Sigmoid colon (tissue), 7 donors: ENCODE results near the gene TSPOAP1. TPM values are rescaled to one million over a fixed set of nuclear protein-coding genes. Genes with fewer than 3 reads are reported as not detected.

ENCODE experiments used
- DNase-seq: peaks from one replicate; pipeline ENCODE4 v3.0.0-alpha.2; 2019
- H3K27ac ChIP-seq, 4 donors: fragments of 200-600 bp; sonication (generic); one replicate each; pipeline ENCODE4 v1.5.1; 2016 to 2019; ENCODE audit warnings: mild to moderate bottlenecking in 1 of 4
- H3K27me3 ChIP-seq, 3 donors: fragments of 200-600 bp; sonication (generic); one replicate each; pipeline ENCODE4 v1.5.1; 2019; ENCODE audit warnings: mild to moderate bottlenecking in 1 of 3
- H3K36me3 ChIP-seq, 4 donors: fragments of 200-600 bp; sonication (generic); one replicate each; pipeline ENCODE4 v1.5.1; 2016 to 2019
- H3K4me1 ChIP-seq, 4 donors: fragments of 200-600 bp; sonication (generic); one replicate each; pipeline ENCODE4 v1.5.1; 2017 to 2019
- H3K4me3 ChIP-seq, 4 donors: fragments of 200-600 bp; sonication (generic); one replicate each; pipeline ENCODE4 v1.5.1; 2017 to 2019; ENCODE audit warnings: mild to moderate bottlenecking in 2 of 4, moderate library complexity in 1 of 4
- H3K9me3 ChIP-seq, 4 donors: fragments of 200-600 bp in 3 of 4; sonication (generic) in 3 of 4; one replicate each; pipeline versions ENCODE4 v1.5.1 to v1.6.1; 2013 to 2019
- EP300 ChIP-seq, 4 donors: sonication (generic); formaldehyde crosslinking; IDR thresholded peaks; one replicate each; pipeline ENCODE4 v1.6.1; 2017; ENCODE audit warnings: antibody characterized with exemption in 4 of 4
- POLR2A ChIP-seq, 2 donors: fragments of 450-650 bp; IDR thresholded peaks; one replicate each; pipeline ENCODE4 v1.6.1; 2016; ENCODE audit warnings: antibody characterized with exemption in 2 of 2, mild to moderate bottlenecking in 2 of 2, moderate library complexity in 2 of 2
- POLR2AphosphoS5 ChIP-seq, 4 donors: sonication (generic); formaldehyde crosslinking; IDR thresholded peaks; one replicate each; pipeline ENCODE4 v1.6.1; 2017; ENCODE audit warnings: antibody characterized with exemption in 4 of 4
- WGBS, 2 donors: extraction: QIAGEN DNeasy Blood & Tissue Kit; methylation state at CpG; one replicate each; pipeline ENCODE4 v1.1.7; 2013; 5-methylcytosine and 5-hydroxymethylcytosine counted together
- intact Hi-C: fragments of 100-400 bp; cut with DNase I; formaldehyde crosslinking; loops from one replicate; pipeline ENCODE4 v1.15.1; 2023
- polyA plus RNA-seq, 3 donors: library from polyadenylated mRNA; stranded (reverse); fragments of 200-250 nt; gene quantifications; one replicate each; pipeline ENCODE4 v1.2.3, GENCODE V29; 2013
- total RNA-seq, 4 donors: library from RNA; depleted of rRNA; stranded (reverse); fragments of >200 nt; gene quantifications; one replicate each; pipeline ENCODE4 v1.1.0, GENCODE V29; 2016
- TF ChIP-seq, protein P1 (sequence below), 4 experiments: fragments of 450-650 bp in 3 of 4; fragments of 200-600 bp in 1 of 4; IDR thresholded peaks; one replicate each; pipeline ENCODE4 v1.5.1; 2016 to 2019; ENCODE audit warnings: antibody characterized with exemption in 4 of 4, mild to moderate bottlenecking in 3 of 4, moderate library complexity in 2 of 4
- donor health status: healthy with polysubstance abuse.
- donor health status: Bipolar disorder and iron deficiency.
- donor health status: healthy.

Gene TSPOAP1
- total and polyA plus RNA-seq, 7 donors, result 0.69 to 28.4 (median 12.5) TPM

DNA sequence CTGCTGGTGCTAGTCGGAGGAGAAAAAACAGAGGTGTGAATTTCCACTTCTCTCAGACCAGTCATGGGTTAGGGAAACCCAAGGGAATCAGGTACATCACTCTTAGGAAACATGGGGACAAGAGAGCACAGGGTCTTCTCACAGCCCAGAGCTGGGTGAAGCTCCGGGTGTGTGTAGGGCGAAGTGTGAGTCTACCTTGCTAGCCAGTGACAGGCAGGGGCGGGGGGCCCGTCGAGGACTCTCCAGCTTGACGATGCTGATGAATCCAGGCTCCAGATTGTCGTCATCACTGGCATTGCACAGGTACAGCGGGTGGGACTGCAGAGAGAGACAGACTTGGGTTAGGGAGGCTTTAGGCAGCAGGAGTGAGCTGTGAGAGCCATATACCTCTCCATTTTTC lies 42.1 kb upstream of the TSPOAP1 start:
- Histone ChIP-seq H3K27me3 (no peaks in the 10 kb centered on the region), H3K9me3 (no peaks in the 10 kb centered on the region), H3K4me1 (no peaks in the 10 kb centered on the region), H3K36me3 (no peaks in the 10 kb centered on the region), H3K4me3 (no peak overlapping the region), H3K27ac (no peak overlapping the region)
- TF ChIP-seq EP300 (IDR thresholded peaks at IDR 0.05) (no peak), POLR2A (IDR thresholded peaks at IDR 0.05) (no peak), POLR2AphosphoS5 (IDR thresholded peaks at IDR 0.05) (no peak)
- TF ChIP-seq, protein P1, sequence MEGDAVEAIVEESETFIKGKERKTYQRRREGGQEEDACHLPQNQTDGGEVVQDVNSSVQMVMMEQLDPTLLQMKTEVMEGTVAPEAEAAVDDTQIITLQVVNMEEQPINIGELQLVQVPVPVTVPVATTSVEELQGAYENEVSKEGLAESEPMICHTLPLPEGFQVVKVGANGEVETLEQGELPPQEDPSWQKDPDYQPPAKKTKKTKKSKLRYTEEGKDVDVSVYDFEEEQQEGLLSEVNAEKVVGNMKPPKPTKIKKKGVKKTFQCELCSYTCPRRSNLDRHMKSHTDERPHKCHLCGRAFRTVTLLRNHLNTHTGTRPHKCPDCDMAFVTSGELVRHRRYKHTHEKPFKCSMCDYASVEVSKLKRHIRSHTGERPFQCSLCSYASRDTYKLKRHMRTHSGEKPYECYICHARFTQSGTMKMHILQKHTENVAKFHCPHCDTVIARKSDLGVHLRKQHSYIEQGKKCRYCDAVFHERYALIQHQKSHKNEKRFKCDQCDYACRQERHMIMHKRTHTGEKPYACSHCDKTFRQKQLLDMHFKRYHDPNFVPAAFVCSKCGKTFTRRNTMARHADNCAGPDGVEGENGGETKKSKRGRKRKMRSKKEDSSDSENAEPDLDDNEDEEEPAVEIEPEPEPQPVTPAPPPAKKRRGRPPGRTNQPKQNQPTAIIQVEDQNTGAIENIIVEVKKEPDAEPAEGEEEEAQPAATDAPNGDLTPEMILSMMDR (IDR thresholded peaks at IDR 0.05), result no peak
- 38 to 78% methylated on average over 9 of the region's 9 CpGs for WGBS, 2 donors
- no peak for DNase-seq
- intact Hi-C loops, result no loop called here

DNA sequence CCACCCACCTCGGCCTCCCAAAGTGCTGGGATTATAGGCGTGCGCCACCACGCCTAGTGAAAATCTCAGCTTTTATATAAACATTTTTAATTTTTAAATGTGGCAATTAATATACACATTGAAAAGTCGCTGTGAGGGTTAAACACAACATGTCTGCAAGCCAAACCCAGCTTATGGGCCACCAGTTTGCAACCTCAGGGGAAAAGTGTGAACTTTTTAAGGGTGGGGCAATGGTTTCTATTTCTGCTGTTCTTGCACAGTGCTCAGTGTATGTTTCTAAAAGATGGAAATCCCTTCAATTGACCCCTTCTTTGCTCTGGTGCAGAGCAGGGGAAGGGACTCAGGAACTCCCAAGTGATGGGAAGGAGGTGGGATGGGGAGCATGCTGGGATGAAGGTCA lies 41.7 kb upstream of the TSPOAP1 start:
- no peak overlapping the region for H3K27ac ChIP-seq

DNA sequence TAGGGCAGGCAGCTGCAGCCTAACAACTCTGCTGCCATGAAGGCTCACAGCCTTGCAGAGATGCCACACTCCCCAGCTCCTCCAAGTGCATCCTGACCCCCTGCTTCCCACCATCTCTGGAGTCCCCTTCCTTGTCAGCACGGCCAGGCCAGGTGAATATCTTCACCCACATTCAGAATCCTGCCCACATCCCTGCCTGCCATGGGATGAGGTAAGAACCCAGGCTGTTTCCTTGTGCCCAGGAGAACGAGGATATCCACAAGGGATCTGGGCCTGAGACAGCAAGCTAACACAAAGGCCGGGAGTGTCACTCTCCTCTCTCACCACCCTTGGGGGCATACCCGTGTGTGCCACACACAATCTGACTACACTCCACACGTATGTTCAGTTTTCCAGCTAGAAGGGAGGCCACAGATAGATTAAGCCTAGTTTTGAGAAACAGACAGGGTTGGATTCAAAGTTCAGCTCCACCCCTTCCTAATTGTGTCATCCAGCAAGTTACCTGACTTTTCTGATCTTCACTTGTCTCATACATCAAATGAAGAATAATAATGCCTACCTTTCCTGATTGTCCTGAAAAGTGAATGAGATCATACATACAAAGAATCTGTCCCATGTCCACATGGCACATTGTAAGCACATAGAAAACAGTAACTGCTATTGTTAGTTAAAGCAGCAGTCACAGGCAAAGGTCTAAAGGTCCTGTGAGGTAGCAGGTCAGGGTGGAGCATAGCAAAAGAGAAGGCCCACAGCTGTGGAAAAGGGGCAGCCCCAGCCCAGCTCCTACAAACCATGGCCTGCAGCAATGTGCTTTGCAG lies 40.8 kb upstream of the TSPOAP1 start:
- H3K9me3 ChIP-seq, result no peaks in the 10 kb centered on the region
- intact Hi-C loops, result no loop called here
- H3K27ac ChIP-seq, result no peak overlapping the region
- no peaks in the 10 kb centered on the region for H3K36me3 ChIP-seq
- no peak overlapping the region for H3K4me3 ChIP-seq
- TF ChIP-seq POLR2A (IDR thresholded peaks at IDR 0.05) (no peak), POLR2AphosphoS5 (IDR thresholded peaks at IDR 0.05) (no peak), EP300 (IDR thresholded peaks at IDR 0.05) (no peak)
- TF ChIP-seq, protein P1 (IDR thresholded peaks at IDR 0.05), result no peak
- no peaks in the 10 kb centered on the region for H3K4me1 ChIP-seq
- no peaks in the 10 kb centered on the region for H3K27me3 ChIP-seq
- no peak for DNase-seq
- 13 to 66% methylated on average over 5 of the region's 5 CpGs for WGBS, 2 donors

More for the DNA sequence above, 41.7 kb upstream of the TSPOAP1 start:
- TF ChIP-seq, protein P1 (IDR thresholded peaks at IDR 0.05), result no peak
- no peak for TF ChIP-seq POLR2A (IDR thresholded peaks at IDR 0.05)
- no peaks in the 10 kb centered on the region for H3K36me3 ChIP-seq
- intact Hi-C loops, result no loop called here
- no peaks in the 10 kb centered on the region for H3K4me1 ChIP-seq
- no peaks in the 10 kb centered on the region for H3K9me3 ChIP-seq
- no peak for DNase-seq
- no peak overlapping the region for H3K4me3 ChIP-seq
- WGBS, 2 donors, result 45 to 83% methylated on average over 5 of the region's 5 CpGs
- no peaks in the 10 kb centered on the region for H3K27me3 ChIP-seq

DNA sequence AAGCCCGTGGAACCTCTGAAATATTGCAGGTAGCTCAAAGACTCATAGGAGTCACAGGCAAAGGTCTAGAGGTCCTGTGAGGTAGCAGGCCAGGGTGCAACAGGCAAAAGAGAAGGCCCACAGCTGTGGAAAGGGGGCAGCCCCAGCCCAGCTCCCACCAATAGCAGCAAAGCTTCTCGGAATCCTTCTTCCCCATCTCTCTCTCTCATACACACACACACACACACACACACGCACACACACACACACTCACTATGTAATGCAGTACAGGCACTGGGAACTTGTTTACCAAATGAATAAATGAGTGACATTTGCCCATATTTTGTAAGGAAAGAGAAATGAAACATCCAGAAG lies 40.2 kb upstream of the TSPOAP1 start:
- no peaks in the 10 kb centered on the region for H3K27me3 ChIP-seq
- H3K36me3 ChIP-seq, result no peaks in the 10 kb centered on the region
- H3K4me3 ChIP-seq, result no peak overlapping the region
- TF ChIP-seq EP300 (IDR thresholded peaks at IDR 0.05) (no peak), POLR2A (IDR thresholded peaks at IDR 0.05) (no peak), POLR2AphosphoS5 (IDR thresholded peaks at IDR 0.05) (no peak)
- TF ChIP-seq, protein P1 (IDR thresholded peaks at IDR 0.05), result no peak
- no peaks in the 10 kb centered on the region for H3K9me3 ChIP-seq
- no peaks in the 10 kb centered on the region for H3K4me1 ChIP-seq
- WGBS, 2 donors, result 42 to 57% methylated on average over 3 of the region's 3 CpGs
- DNase-seq, result no peak
- intact Hi-C loops, result no loop called here
- H3K27ac ChIP-seq, result no peak overlapping the region

DNA sequence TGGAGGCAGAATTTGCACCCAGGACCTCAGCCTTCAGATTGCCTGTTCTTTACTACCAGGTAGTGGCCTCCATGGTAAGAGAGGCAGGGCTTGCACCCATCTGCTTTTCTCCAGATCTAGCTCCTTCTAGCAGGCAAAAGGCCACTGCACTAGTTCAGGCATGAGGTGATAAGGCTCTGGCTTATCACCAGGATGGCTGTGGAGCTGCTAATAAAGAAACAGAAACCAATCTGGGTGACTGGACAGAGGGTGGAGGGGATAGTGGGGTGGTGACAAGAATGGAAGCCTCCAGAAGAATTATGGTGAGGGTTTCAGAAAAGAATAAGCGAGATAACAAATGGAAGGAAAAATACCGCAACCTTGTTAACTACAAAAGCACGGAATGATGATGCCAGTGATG lies 38.9 kb upstream of the TSPOAP1 start:
- H3K36me3 ChIP-seq, result no peaks in the 10 kb centered on the region
- WGBS, 2 donors, result 83 to 94% methylated on average over 3 of the region's 3 CpGs
- H3K4me3 ChIP-seq, result no peak overlapping the region
- DNase-seq, result no peak
- TF ChIP-seq POLR2AphosphoS5 (IDR thresholded peaks at IDR 0.05) (no peak), POLR2A (IDR thresholded peaks at IDR 0.05) (no peak), EP300 (IDR thresholded peaks at IDR 0.05) (no peak)
- TF ChIP-seq, protein P1 (IDR thresholded peaks at IDR 0.05), result no peak
- no peaks in the 10 kb centered on the region for H3K4me1 ChIP-seq
- no peaks in the 10 kb centered on the region for H3K27me3 ChIP-seq
- H3K27ac ChIP-seq, result no peak overlapping the region
- no peaks in the 10 kb centered on the region for H3K9me3 ChIP-seq
- intact Hi-C loops, result no loop called here
